ENCODE results near the gene FOXP1. TPM values are rescaled to one million over a fixed set of nuclear protein-coding genes. Genes with fewer than 3 reads are reported as not detected.
A peak's percentile ranks its signal among the peaks of the same experiment; 100 is the strongest.

FOXP1 gene
- total RNA-seq, 1 donor from 2014 or later, result 71.3 TPM

- no peak overlapping the region for H3K4me3 Mint-ChIP-seq (ENCODE audit: unreplicated experiment)
- H3K9me3 Mint-ChIP-seq (ENCODE audit: unreplicated experiment), result no peaks in the 10 kb centered on the region
- no peaks in the 10 kb centered on the region for H3K36me3 Mint-ChIP-seq (ENCODE audit: low read depth, unreplicated experiment)
- H3K27me3 Mint-ChIP-seq (ENCODE audit: unreplicated experiment), result peaks cover 1% of the 10 kb centered on the region
- DNase-seq (ENCODE audit: low spot score), result no peak
- no peak for TF ChIP-seq CTCF (IDR thresholded peaks at IDR 0.05; ENCODE audit: unreplicated experiment)
- H3K4me1 Mint-ChIP-seq (ENCODE audit: unreplicated experiment), result no peaks in the 10 kb centered on the region
- no peak overlapping the region for H3K27ac Mint-ChIP-seq (ENCODE audit: unreplicated experiment)
These were observed 84.2 kb downstream of the FOXP1 start for GRCh38 chr3:71499227-71499876.

GRCh38 chr3:71498543-71498942, 85.0 kb downstream of the FOXP1 start:
- no peaks in the 10 kb centered on the region for H3K36me3 Mint-ChIP-seq (ENCODE audit: low read depth, unreplicated experiment)
- H3K4me3 Mint-ChIP-seq (ENCODE audit: unreplicated experiment), result no peak overlapping the region
- peaks cover 1% of the 10 kb centered on the region for H3K27me3 Mint-ChIP-seq (ENCODE audit: unreplicated experiment)
- no peaks in the 10 kb centered on the region for H3K9me3 Mint-ChIP-seq (ENCODE audit: unreplicated experiment)
- H3K4me1 Mint-ChIP-seq (ENCODE audit: unreplicated experiment), result no peaks in the 10 kb centered on the region
- no peak for TF ChIP-seq CTCF (IDR thresholded peaks at IDR 0.05; ENCODE audit: unreplicated experiment)
- H3K27ac Mint-ChIP-seq (ENCODE audit: unreplicated experiment), result peak overlapping the region; percentile 20
- DNase-seq (ENCODE audit: low spot score), result no peak

DNA sequence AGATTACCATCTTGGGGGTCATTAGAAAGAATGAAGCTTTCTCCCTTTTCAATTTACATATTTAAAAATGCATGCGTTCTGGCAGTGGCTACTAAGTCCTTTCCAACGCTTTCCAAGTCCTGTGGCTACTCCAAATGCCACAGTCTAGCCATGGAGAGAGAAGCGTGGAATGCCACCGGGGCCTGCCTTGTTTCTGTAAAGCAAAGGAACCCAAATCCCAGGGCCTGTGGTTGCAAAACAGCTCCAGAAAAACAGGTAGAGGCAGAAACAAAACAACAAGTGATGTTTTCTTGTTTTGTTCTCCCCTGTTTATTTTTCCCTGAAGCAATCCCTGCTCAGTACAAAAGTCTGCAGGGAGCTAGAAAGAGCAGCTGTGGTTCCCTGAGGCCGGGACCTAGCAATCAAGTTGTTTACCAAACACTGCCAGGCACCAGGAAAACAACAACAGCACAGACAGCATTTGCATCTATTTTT, 85.5 kb downstream of the FOXP1 start:
- Mint-ChIP-seq H3K36me3 (ENCODE audit: low read depth, unreplicated experiment) (peaks cover under 1% of the 10 kb centered on the region), H3K4me3 (ENCODE audit: unreplicated experiment) (no peak overlapping the region), H3K27ac (ENCODE audit: unreplicated experiment) (no peak overlapping the region), H3K27me3 (ENCODE audit: unreplicated experiment) (peaks cover 1% of the 10 kb centered on the region), H3K4me1 (ENCODE audit: unreplicated experiment) (no peaks in the 10 kb centered on the region), H3K9me3 (ENCODE audit: unreplicated experiment) (no peaks in the 10 kb centered on the region)
- no peak for DNase-seq (ENCODE audit: low spot score)
- TF ChIP-seq CTCF (IDR thresholded peaks at IDR 0.05; ENCODE audit: unreplicated experiment), result no peak

DNA sequence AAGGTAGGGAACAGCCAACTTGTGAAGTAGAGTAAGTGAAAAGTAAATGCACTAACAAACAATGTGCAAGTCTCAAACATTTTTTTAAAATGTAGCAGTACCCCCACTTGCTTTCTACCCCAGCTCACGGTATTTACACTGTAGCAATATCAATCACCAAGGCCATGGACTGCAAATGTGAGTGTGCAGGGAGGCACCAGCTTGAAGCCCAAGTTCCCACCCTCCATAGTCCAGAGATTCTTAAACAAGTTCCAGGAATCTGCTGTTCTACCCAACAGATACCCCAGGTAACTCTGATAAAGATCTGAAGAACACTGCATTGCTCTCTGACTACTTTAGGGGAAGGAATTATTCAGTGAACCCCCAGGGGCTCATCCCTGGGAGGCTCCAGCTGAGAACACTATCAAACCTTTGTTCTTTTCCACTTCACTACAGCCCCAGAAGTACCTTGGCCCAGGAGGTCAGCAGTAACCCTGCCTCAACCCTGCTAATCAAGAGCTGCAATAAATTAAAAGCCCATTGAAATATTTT, 86.1 kb downstream of the FOXP1 start:
- TF ChIP-seq CTCF (IDR thresholded peaks at IDR 0.05; ENCODE audit: unreplicated experiment), result no peak
- H3K36me3 Mint-ChIP-seq (ENCODE audit: low read depth, unreplicated experiment), result peaks cover 6% of the 10 kb centered on the region
- no peaks in the 10 kb centered on the region for H3K4me1 Mint-ChIP-seq (ENCODE audit: unreplicated experiment)
- DNase-seq (ENCODE audit: low spot score), result no peak
- H3K4me3 Mint-ChIP-seq (ENCODE audit: unreplicated experiment), result no peak overlapping the region
- H3K9me3 Mint-ChIP-seq (ENCODE audit: unreplicated experiment), result no peaks in the 10 kb centered on the region
- H3K27ac Mint-ChIP-seq (ENCODE audit: unreplicated experiment), result no peak overlapping the region
- peaks cover 1% of the 10 kb centered on the region for H3K27me3 Mint-ChIP-seq (ENCODE audit: unreplicated experiment)

GRCh38 chr3:71495708-71496472, 87.6 kb downstream of the FOXP1 start:
- Mint-ChIP-seq H3K36me3 (ENCODE audit: low read depth, unreplicated experiment) (peaks cover 17% of the 10 kb centered on the region), H3K27ac (ENCODE audit: unreplicated experiment) (no peak overlapping the region), H3K4me1 (ENCODE audit: unreplicated experiment) (no peaks in the 10 kb centered on the region), H3K4me3 (ENCODE audit: unreplicated experiment) (no peak overlapping the region), H3K27me3 (ENCODE audit: unreplicated experiment) (peaks cover 1% of the 10 kb centered on the region), H3K9me3 (ENCODE audit: unreplicated experiment) (no peaks in the 10 kb centered on the region)
- no peak for TF ChIP-seq CTCF (IDR thresholded peaks at IDR 0.05; ENCODE audit: unreplicated experiment)
- DNase-seq (ENCODE audit: low spot score), result no peak
